ENCODE results near the gene NLRC3. TPM values are rescaled to one million over a fixed set of nuclear protein-coding genes. Genes with fewer than 3 reads are reported as not detected.

Gene NLRC3
- polyA plus RNA-seq, 1 experiment = not detected

DNA sequence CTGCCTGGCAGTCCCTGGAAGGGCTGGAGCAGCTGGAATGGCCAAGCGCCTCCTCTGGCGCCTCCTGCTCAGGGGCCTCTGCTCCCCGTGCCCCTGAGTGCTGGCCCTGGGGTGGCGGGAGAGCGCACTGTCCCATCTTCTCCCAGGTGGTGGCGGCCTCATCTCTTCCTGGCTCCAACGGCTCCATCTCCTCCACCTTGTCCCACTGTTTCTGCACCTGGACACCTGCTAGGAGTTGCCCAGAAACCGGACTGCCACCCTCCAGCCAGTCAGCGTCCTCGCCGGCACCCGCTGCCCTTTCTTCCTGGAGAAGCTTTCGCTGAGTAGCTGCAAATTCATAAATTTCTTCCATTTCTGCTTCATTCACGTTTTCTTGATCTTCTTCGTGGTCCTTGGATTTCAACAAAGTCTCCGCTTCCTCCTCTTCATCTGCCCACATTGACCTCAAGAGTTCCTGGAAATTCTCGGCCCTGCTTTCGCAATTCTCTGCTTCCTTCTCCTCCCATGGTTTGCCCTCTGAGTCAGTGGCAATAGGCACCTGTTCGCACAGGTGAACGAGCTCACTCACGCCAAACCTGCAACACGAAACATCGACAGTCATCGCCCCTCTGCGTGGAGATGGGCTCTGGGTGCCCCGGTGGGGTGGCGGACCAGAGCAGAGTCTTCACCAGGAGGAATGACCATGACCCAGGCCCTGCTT lies 13.7 kb upstream of the NLRC3 start:
- CTCF ChIA-PET = interaction anchor here (0.6 kb wide), 1 partner anchor 36 kb away, joined by 4 read pairs; no protein-coding TSS in a partner anchor
- POLR2A ChIA-PET = no interaction called here
- DNase-seq (ENCODE audit: low read depth, low spot score) = no peak
- TF ChIP-seq, protein P1, sequence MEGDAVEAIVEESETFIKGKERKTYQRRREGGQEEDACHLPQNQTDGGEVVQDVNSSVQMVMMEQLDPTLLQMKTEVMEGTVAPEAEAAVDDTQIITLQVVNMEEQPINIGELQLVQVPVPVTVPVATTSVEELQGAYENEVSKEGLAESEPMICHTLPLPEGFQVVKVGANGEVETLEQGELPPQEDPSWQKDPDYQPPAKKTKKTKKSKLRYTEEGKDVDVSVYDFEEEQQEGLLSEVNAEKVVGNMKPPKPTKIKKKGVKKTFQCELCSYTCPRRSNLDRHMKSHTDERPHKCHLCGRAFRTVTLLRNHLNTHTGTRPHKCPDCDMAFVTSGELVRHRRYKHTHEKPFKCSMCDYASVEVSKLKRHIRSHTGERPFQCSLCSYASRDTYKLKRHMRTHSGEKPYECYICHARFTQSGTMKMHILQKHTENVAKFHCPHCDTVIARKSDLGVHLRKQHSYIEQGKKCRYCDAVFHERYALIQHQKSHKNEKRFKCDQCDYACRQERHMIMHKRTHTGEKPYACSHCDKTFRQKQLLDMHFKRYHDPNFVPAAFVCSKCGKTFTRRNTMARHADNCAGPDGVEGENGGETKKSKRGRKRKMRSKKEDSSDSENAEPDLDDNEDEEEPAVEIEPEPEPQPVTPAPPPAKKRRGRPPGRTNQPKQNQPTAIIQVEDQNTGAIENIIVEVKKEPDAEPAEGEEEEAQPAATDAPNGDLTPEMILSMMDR (IDR thresholded peaks at IDR 0.05; ENCODE audit: low read depth, low read length) = no peak
- Histone ChIP-seq H3K27ac (ENCODE audit: low read depth, low read length) (no peak overlapping the region), H3K9me3 (ENCODE audit: control insufficient read depth, insufficient read depth, low read length) (peaks cover 5% of the 10 kb centered on the region; the same call in 1 of the 2 replicates), H3K4me3 (ENCODE audit: low read depth, low read length) (no peak overlapping the region), H3K27me3 (ENCODE audit: control insufficient read depth, insufficient read depth, low read length) (no peaks in the 10 kb centered on the region)

GRCh38 chr16:3589991-3590701 lies 12.9 kb upstream of the NLRC3 start:
- DNase-seq (ENCODE audit: low read depth, low spot score) = no peak
- TF ChIP-seq, protein P1 (IDR thresholded peaks at IDR 0.05; ENCODE audit: low read depth, low read length) = no peak

GRCh38 chr16:3589441-3589921 lies 12.3 kb upstream of the NLRC3 start:
- TF ChIP-seq, protein P1 (IDR thresholded peaks at IDR 0.05; ENCODE audit: low read depth, low read length) = no peak
- no peak overlapping the region for H3K27ac ChIP-seq (ENCODE audit: low read depth, low read length)
- H3K9me3 ChIP-seq (ENCODE audit: control insufficient read depth, insufficient read depth, low read length) = peaks cover 5% of the 10 kb centered on the region; the same call in 1 of the 2 replicates
- POLR2A ChIA-PET = no interaction called here
- CTCF ChIA-PET = no interaction called here
- no peaks in the 10 kb centered on the region for H3K27me3 ChIP-seq (ENCODE audit: control insufficient read depth, insufficient read depth, low read length)
- DNase-seq (ENCODE audit: low read depth, low spot score) = no peak
- H3K4me3 ChIP-seq (ENCODE audit: low read depth, low read length) = no peak overlapping the region

More at GRCh38 chr16:3589991-3590701, 12.9 kb upstream of the NLRC3 start:
- H3K27ac ChIP-seq (ENCODE audit: low read depth, low read length) = no peak overlapping the region
- no peak overlapping the region for H3K4me3 ChIP-seq (ENCODE audit: low read depth, low read length)
- peaks cover 5% of the 10 kb centered on the region; the same call in 1 of the 2 replicates for H3K9me3 ChIP-seq (ENCODE audit: control insufficient read depth, insufficient read depth, low read length)
- CTCF ChIA-PET = no interaction called here
- POLR2A ChIA-PET = no interaction called here
- no peaks in the 10 kb centered on the region for H3K27me3 ChIP-seq (ENCODE audit: control insufficient read depth, insufficient read depth, low read length)

GRCh38 chr16:3589001-3589400 lies 11.8 kb upstream of the NLRC3 start:
- DNase-seq (ENCODE audit: low read depth, low spot score) = no peak
- ChIA-PET POLR2A (no interaction called here), CTCF (no interaction called here)
- no peaks in the 10 kb centered on the region for H3K27me3 ChIP-seq (ENCODE audit: control insufficient read depth, insufficient read depth, low read length)
- H3K4me3 ChIP-seq (ENCODE audit: low read depth, low read length) = no peak overlapping the region
- H3K27ac ChIP-seq (ENCODE audit: low read depth, low read length) = no peak overlapping the region
- H3K9me3 ChIP-seq (ENCODE audit: control insufficient read depth, insufficient read depth, low read length) = peaks cover 5% of the 10 kb centered on the region; the same call in 1 of the 2 replicates
- TF ChIP-seq, protein P1 (IDR thresholded peaks at IDR 0.05; ENCODE audit: low read depth, low read length) = no peak

Data from AG04450 (cell line).